Transverse colon (tissue), 4 donors: ENCODE results near the gene AJM1. TPM values are rescaled to one million over a fixed set of nuclear protein-coding genes. Genes with fewer than 3 reads are reported as not detected.
"Not testable (repeated sequence)": the region's sequence is repeated elsewhere in the genome, so short reads cannot be mapped to it uniquely, and the experiment has no call there.

Source experiments
- DNase-seq: peaks from one replicate; pipeline ENCODE4 v3.0.0-alpha.2; 2019
- H3K27ac ChIP-seq, 4 donors: fragments of 200-600 bp; sonication (generic); 2 replicates each; pipeline ENCODE4 v1.5.1; 2016 to 2018; ENCODE audit warnings: inconsistent platforms in 4 of 4
- H3K27me3 ChIP-seq: fragments of 200-600 bp; sonication (generic); 2 replicates; pipeline ENCODE4 v1.5.1; 2017; ENCODE audit warnings: inconsistent platforms
- H3K36me3 ChIP-seq, 4 donors: fragments of 200-600 bp; sonication (generic); 2 replicates each; pipeline ENCODE4 v1.5.1; 2017 to 2019; ENCODE audit warnings: inconsistent platforms in 4 of 4
- H3K4me1 ChIP-seq, 4 donors: fragments of 200-600 bp; sonication (generic); 2 replicates each; pipeline ENCODE4 v1.5.1; 2017 to 2020; ENCODE audit warnings: inconsistent platforms in 4 of 4
- H3K4me3 ChIP-seq, 4 donors: fragments of 200-600 bp; sonication (generic); 1 replicate in 1 of 4; 2 replicates in 3 of 4; pipeline versions ENCODE4 v1.5.1 to v1.6.1; 2017 to 2019; ENCODE audit warnings: inconsistent platforms in 4 of 4
- H3K9me3 ChIP-seq, 2 donors: fragments of 200-600 bp; sonication (generic); 2 replicates each; pipeline ENCODE4 v1.5.1; 2017 to 2019; ENCODE audit warnings: inconsistent platforms in 2 of 2
- EP300 ChIP-seq: sonication (generic); formaldehyde crosslinking; IDR thresholded peaks from one replicate; pipeline ENCODE4 v1.6.1; 2017; ENCODE audit warnings: antibody characterized with exemption, low read depth
- POLR2A ChIP-seq: fragments of 450-650 bp; IDR thresholded peaks from one replicate; pipeline ENCODE4 v1.6.1; 2016; ENCODE audit warnings: antibody characterized with exemption, mild to moderate bottlenecking, moderate library complexity
- POLR2AphosphoS5 ChIP-seq, 3 donors: sonication (generic); formaldehyde crosslinking; IDR thresholded peaks; one replicate each; pipeline ENCODE4 v1.6.1; 2016; ENCODE audit warnings: antibody characterized with exemption in 3 of 3
- WGBS, 2 donors: methylation state at CpG; one replicate each; pipeline ENCODE4 v1.1.5; 2018; ENCODE audit warnings: low coverage in 1 of 2; 5-methylcytosine and 5-hydroxymethylcytosine counted together
- in situ Hi-C, 4 donors: fragments of 200-750 bp; cut with MboI; loops; one replicate each; pipeline versions ENCODE4 v1.15.0 to v1.15.1; 2017; ENCODE audit warnings: low sequenced_read_pairs in 3 of 4, low pct_ligation_motif_present in 1 of 4, low pct_unique_long_range_greater_than_20kb in 1 of 4
- intact Hi-C: fragments of 100-400 bp; cut with DNase I; formaldehyde crosslinking; loops from one replicate; pipeline ENCODE4 v1.15.1; 2023; ENCODE audit warnings: low total_unique reads
- total RNA-seq, 4 donors: library from RNA; depleted of rRNA; stranded (reverse); fragments of >200 nt; gene quantifications; one replicate each; pipeline ENCODE4 v1.1.0, GENCODE V29; 2016
- TF ChIP-seq, protein P1 (sequence below), 5 experiments: fragments of 200-600 bp in 3 of 5; fragments of 450-650 bp in 2 of 5; sonication (generic) in 3 of 5; IDR thresholded peaks; 1 replicate in 2 of 5; 2 replicates in 3 of 5; pipeline ENCODE4 v1.5.1; 2016 to 2017; ENCODE audit warnings: antibody characterized with exemption in 5 of 5, inconsistent platforms in 3 of 5, mild to moderate bottlenecking in 2 of 5, moderate library complexity in 1 of 5

Gene AJM1
- 10 to 100 TPM in 3 of 4 donors, 1 to 10 TPM in 1; 9.8 to 26.5 (median 17.0) TPM for total RNA-seq

DNA sequence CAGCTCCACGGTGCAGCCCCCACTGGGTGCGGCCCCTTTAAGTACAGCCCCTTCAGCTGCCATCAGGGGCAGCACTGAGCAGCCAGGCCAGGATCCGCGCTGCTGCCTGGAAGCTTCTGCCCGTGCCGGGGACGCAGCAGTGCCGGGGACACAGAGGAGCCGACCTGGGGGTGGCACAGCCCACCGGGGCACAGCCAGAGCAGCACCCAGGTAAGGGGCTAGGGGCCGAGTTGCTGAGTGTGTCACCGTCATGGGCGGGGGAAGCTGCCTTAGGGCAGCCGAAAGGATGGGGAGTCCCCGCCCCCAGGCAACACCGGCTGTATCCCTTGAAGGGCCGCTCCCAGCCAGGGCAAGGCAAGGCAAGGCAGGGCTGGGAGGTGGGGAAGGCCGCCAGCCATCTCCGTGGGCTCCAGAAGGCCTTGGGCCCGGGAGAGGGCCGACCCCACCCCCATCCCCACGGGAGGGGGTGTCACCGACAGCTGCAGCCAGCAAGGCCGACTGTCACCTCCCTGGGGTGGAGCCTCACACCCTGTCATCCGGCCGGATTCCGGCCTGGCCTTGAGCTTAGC, at the start of gene AJM1:
AJM1 (plus strand) TSS at position 99 of the 569 bp plus-strand sequence. CDS start 1,937 bp downstream, outside the sequence.
- peak in 2 of 3 donors; percentile 20 to 37 for TF ChIP-seq POLR2AphosphoS5 (IDR thresholded peaks at IDR 0.05)
- peak; percentile 34 for TF ChIP-seq POLR2A
- TF ChIP-seq, protein P1, sequence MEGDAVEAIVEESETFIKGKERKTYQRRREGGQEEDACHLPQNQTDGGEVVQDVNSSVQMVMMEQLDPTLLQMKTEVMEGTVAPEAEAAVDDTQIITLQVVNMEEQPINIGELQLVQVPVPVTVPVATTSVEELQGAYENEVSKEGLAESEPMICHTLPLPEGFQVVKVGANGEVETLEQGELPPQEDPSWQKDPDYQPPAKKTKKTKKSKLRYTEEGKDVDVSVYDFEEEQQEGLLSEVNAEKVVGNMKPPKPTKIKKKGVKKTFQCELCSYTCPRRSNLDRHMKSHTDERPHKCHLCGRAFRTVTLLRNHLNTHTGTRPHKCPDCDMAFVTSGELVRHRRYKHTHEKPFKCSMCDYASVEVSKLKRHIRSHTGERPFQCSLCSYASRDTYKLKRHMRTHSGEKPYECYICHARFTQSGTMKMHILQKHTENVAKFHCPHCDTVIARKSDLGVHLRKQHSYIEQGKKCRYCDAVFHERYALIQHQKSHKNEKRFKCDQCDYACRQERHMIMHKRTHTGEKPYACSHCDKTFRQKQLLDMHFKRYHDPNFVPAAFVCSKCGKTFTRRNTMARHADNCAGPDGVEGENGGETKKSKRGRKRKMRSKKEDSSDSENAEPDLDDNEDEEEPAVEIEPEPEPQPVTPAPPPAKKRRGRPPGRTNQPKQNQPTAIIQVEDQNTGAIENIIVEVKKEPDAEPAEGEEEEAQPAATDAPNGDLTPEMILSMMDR (IDR thresholded peaks at IDR 0.05) = peak; percentile 88 to 95 (median 93)
- Histone ChIP-seq H3K4me3 (peak within 1 kb of the TSS; percentile 10 to 45 (median 25)), H3K27ac (peak within 1 kb of the TSS; percentile 71 to 89 (median 79)), H3K4me1 (peaks cover 29 to 69% (median 61%) of the 10 kb centered on the region in 4 donors), H3K27me3 (peaks cover 40% of the 10 kb centered on the region)
- H3K36me3 ChIP-seq, intact Hi-C loops, H3K9me3 ChIP-seq, in situ Hi-C loops: not testable (repeated sequence)
- 0% methylated on average over 19 of the region's 27 CpGs; no CpG with 5 or more reads in 1 of the 2 donors for WGBS, 2 donors
- DNase-seq = peak; percentile 83

DNA sequence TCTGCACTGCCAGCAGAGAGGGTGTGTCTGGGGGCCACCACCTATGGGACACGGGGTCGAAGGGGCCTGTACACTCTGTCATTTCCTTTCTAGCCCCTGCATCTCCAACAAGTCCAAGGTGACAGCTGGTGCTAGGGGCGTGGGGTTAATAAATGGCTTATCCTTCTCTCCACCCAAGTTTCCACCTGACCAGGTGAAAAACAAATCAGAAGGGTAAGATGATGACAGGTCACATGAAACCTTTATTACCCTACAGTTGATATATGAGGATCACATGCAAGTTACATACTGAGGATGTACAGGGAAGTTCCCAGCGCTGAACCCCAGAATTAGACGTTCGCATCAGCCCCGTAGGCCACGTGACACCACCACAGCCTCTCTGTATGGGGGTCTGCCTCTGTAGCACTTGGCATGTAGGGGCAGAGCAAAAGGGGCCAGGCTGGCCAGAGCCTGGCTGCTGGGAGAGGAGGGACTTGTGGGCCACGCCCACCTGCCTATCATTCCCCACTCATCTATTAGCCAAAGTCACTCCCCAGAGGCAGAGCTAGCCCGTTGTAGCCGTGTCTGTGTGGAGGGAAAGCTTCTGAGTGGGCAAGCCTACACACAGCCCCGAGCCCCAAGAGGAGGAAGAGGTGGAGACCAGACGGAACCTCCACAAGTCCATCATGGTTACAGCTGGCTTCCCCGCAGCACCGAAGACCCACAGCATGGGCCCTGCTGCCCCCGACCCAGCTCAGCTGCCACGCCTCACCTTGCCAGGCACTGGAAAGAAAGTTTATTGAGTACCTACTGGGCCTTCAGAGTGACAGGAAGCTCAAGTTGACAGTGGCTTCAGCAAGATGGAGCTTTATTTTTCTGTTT, 49.0 kb upstream of the AJM1 start:
- Histone ChIP-seq H3K4me3 (peak overlapping the region in 1 of 4 donors; percentile 58), H3K27me3 (peaks cover 15% of the 10 kb centered on the region), H3K36me3 (no peaks in the 10 kb centered on the region), H3K4me1 (peaks cover 15 to 81% (median 54%) of the 10 kb centered on the region in 4 donors), H3K9me3 (no peaks in the 10 kb centered on the region), H3K27ac (peak overlapping the region; percentile 95 to 99 (median 96))
- in situ Hi-C loops (loop anchor here in 2 of 4 donors (25.0 kb wide), 1 partner anchor 244 kb away; the partner anchor contains the start of genes ABCA2 (in 2 of the 2), FUT7 (in 2 of the 2) and NPDC1 (in 2 of the 2)), intact Hi-C loops (no loop called here)
- DNase-seq = peak; percentile 47
- WGBS, 2 donors = 60% methylated on average over 2 to 17 of the region's 17 CpGs
- no peak for TF ChIP-seq EP300
- no peak for TF ChIP-seq POLR2AphosphoS5 (IDR thresholded peaks at IDR 0.05)
- TF ChIP-seq POLR2A = no peak
- TF ChIP-seq, protein P1 (IDR thresholded peaks at IDR 0.05) = no peak

DNA sequence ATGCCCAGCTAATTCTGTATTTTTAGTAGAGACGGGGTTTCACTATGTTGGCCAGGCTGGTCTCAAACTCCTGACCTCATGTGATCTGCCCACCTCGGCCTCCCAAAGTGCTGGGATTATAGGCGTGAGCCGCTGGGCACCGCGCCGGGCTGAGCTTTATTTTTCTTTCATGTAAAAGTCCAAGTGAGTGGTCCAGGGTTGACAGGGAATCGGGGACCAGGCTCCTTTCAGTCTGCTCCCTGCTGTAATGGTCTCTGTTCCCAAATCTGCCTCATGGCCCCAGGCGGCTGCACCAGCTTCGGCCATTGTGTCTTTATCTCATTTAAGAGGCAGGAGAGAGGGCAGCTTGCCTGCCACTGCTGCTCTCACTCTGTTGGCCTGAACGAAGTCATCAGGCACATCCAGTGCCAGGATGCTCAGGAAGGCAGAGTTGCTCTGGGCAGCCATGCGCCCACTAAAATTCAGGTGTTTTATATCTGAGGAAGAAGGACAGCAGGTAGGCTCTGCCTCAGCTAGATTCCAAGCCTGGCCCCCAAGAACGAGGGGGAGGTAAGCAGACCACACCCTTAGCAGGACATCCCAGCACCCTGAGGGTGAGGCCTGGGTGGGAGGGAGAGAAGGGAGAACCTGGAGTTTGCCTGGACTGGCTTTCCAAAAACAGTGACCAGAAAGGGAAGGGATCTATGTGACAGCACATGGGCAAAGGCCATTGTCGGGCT, 47.8 kb upstream of the AJM1 start:
- intact Hi-C loops (no loop called here), in situ Hi-C loops (loop anchor here in 2 of 4 donors (25.0 kb wide), 1 partner anchor 243 kb away; the partner anchor contains the start of genes ABCA2 (in 2 of the 2), FUT7 (in 2 of the 2) and NPDC1 (in 2 of the 2))
- Histone ChIP-seq H3K36me3 (no peaks in the 10 kb centered on the region), H3K9me3 (no peaks in the 10 kb centered on the region), H3K27ac (peak overlapping the region in 3 of 4 donors; percentile 95 to 98 (median 95)), H3K27me3 (peaks cover 26% of the 10 kb centered on the region), H3K4me3 (no peak overlapping the region), H3K4me1 (peaks cover 15 to 85% (median 58%) of the 10 kb centered on the region in 4 donors)
- DNase-seq = no peak
- 90% methylated on average over 14 of the region's 14 CpGs; no CpG with 5 or more reads in 1 of the 2 donors for WGBS, 2 donors
- no peak for TF ChIP-seq EP300
- no peak for TF ChIP-seq POLR2AphosphoS5 (IDR thresholded peaks at IDR 0.05)
- TF ChIP-seq POLR2A = no peak
- TF ChIP-seq, protein P1 (IDR thresholded peaks at IDR 0.05) = no peak
